ENCODE measurements around the gene IFIT3.
"Not testable (repeated sequence)": the region's sequence is repeated elsewhere in the genome, so short reads cannot be mapped to it uniquely, and the experiment has no call there.

GRCh38 chr10:89318047-89318446, 9.8 kb upstream of the IFIT3 start:
- TF ChIP-seq POLR2AphosphoS5 (IDR thresholded peaks at IDR 0.05; ENCODE audit: borderline replicate concordance, low read depth, low read length); EZH2 (IDR thresholded peaks at IDR 0.05); FOXP2 (optimal IDR thresholded peaks at IDR 0.05; ENCODE audit: control extremely low read depth, extremely low read length, insufficient read depth): not testable (repeated sequence)
